Skin epidermis (tissue), 12 donors: Measurements from ENCODE around the gene ISOC2.
A peak's percentile ranks its signal among the peaks of the same experiment; 100 is the strongest.
"Not testable (repeated sequence)": the region's sequence is repeated elsewhere in the genome, so short reads cannot be mapped to it uniquely, and the experiment has no call there.

ENCODE experiments used
- H3K27ac ChIP-seq, 21 experiments: fragments of 200-600 bp; sonication (generic) in 11 of 21; one replicate each; pipeline ENCODE4 v1.5.0; 2020; ENCODE audit warnings: mild to moderate bottlenecking in 3 of 21, inconsistent platforms in 2 of 21, moderate library complexity in 2 of 21
- H3K4me3 ChIP-seq, 7 experiments: fragments of 200-600 bp; sonication (generic) in 2 of 7; one replicate each; pipeline ENCODE4 v1.5.0; 2020; ENCODE audit warnings: inconsistent platforms in 2 of 7, mild to moderate bottlenecking in 2 of 7, moderate library complexity in 1 of 7

Gene ISOC2

DNA sequence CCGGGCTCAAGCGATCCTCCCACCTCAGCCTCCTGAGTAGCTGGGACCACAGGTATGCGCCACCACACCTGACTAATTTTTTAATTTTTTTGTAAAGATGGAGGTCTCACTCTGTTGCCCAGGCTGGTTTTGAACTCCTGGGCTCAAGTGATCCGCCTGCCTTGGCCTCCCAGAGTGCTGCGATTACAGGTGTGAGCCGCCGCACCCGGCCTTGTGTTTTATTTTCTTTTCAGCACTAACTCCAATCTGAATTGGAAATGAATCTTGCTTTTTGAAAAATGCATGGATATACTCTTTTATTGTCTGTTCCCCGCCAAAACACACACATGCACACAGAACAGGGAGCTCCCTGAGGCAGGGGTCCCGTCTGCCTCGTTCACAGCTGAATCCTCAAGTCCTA, 1.3 kb upstream of the ISOC2 start:
- Histone ChIP-seq H3K27ac (no peak overlapping the region), H3K4me3 (no peak overlapping the region)

DNA sequence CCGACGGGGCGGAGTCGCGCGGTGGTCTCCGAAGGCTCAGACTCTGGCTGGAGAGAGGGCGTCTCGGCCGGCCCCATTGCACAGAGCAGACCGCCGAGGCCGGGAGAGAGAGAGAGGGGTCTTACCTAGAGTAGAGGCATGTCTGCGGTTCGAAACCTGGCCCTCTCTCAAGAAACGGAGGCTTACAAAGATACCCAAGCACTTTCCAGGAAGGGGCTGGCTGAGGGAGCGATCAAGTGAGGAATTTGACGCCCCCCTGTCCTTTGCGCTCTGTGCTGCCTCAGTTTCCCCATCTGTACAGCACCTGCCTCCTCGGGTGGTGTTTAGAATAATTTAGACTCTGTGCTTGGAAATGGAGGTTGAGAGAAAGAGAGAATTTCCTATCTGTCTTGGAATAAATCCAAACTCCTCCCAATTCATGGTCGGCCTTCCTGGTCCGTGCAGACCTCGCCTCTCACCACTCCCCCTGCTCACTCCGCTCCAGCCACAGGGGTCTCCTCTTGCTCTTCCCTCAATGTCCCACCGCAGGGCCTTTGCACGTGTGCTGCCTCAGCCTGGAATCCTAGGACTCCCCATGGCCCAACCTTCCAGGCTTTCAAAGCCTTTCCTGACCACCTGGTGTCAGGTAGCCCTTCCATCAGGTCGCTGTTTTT, 658 bp upstream of the ISOC2 start:
- peak overlapping the region in 20 of 21 experiments; percentile 72 to 94 (median 84) for H3K27ac ChIP-seq
- H3K4me3 ChIP-seq, result peak overlapping the region; percentile 44 to 93 (median 79)

DNA sequence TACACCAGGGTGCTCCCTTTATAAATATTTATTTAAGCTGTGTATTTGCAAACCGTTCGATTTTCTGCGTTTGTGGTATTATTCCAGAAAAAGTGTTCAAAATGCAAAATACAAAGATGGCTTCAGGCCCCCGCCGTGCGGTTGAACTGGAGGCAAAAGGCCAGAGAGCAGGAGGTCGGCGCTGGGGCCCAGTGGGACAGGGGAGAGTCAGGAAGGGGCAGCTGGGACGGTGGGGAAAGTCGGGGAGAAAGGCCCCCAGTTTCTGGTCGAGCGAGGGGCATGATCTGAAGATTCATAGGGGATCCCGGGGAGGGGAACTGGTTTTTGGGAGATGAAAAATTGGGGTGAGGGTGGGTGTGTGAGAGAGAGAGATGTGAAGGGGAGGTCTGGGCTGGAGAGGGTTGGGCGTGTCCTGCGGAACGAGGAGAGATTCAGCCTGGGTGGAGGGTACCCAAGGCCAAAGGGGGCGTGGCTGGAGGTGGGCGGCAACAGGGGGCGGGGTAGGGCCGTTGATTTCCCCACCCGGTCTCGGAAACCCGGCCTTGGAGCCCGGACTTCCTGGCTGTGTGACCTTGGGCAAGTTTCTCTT, 678 bp downstream of the ISOC2 start:
- Histone ChIP-seq H3K27ac (peak overlapping the region; percentile 54 to 94 (median 85)), H3K4me3 (peak overlapping the region; percentile 53 to 93 (median 86))

DNA sequence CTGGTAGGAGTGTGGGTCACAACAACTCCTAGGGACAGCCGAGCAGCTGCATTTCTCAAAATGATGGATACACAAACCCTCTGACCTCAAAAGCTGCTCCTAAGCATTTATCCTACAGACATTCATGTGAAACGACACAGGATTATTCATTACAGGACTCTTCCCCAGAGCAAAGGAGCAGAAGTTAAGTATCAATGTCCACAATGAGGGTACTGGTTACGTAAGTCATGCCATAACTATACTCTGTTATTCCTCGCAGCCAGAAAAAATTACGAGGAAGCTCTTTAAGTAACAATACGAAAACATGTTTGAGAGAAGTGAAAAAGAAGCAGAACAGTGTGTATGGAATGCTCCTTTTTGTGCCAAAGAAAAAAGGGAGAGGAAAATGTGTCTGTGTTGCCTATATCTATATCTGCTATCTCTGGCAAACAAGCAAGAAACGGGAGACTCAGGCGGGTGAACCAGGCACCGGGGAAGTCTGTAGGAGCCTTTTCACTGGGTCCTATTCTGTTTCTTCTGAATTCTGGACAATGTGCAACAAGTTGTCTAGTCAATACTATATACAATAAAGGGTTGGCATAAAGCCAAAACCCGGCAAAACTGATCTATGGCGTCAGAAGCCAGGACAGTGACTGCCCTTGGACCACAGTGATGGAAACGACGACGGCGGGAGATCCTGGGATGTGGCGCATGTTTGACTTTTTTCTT, 1.3 kb downstream of the ISOC2 start:
- peak overlapping the region in 4 of 7 experiments; percentile 69 to 93 (median 86) for H3K4me3 ChIP-seq
- peak overlapping the region in 13 of 21 experiments; percentile 27 to 94 (median 85) for H3K27ac ChIP-seq

DNA sequence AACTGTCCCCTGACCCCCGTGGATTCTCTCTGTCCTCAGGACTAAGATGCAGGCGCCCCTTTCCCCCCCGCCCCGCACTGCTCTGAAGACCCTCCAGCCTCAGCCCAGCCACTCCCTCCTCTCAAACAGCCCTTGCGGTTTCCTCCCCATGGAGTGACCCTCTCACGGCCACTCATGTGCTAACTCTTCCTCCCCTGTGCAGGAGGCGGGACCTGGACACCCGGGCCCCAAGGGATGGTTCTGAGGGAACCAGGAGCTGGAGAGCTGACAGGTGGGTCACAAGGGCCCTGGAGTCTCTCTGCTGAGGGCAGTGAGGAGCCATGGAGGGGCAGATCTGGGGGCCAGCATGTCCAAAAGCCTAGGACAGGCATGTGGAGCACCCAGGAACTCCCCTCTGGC, 1.9 kb downstream of the ISOC2 start:
- H3K4me3 ChIP-seq, result no peak overlapping the region
- peak overlapping the region in 8 of 21 experiments; percentile 19 to 94 (median 58) for H3K27ac ChIP-seq

DNA sequence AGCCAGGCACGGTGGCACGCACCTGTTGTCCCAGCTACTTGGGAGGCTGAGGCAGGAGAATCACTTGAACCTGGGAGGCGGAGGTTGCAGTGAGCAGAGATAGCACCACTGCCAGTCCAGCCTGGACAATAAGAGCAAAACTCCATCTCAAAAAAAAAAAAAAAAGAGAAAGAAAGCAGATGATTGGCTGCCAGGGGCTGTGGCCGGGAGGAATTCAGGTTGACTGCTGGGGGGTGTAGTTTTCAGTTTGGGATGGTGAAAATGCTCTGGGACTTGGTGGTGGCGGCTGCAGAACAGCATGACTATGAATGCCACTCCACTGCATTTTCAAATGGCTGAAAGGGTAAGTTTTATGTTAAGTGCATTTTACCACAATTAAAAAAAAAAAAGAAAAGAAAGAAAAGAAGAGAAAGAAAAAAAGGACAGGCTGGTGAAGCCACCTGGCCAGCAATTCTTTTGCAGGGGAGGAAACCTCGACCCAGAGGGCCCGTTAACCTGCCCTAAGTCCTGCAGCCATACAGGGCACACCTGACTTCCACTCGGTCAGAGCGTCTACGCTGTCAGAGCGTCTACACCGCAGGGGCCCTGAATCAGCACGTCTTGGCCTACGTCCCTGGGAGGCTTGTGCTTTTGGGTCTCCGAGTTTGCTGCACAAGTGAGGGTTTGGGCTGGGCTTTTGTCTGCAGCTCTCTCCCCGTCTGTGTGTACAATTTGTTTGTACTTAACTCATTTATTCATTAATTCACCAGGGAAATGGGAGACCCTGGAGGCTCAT, 3.6 kb downstream of the ISOC2 start:
- Histone ChIP-seq H3K27ac (no peak overlapping the region), H3K4me3 (no peak overlapping the region)

DNA sequence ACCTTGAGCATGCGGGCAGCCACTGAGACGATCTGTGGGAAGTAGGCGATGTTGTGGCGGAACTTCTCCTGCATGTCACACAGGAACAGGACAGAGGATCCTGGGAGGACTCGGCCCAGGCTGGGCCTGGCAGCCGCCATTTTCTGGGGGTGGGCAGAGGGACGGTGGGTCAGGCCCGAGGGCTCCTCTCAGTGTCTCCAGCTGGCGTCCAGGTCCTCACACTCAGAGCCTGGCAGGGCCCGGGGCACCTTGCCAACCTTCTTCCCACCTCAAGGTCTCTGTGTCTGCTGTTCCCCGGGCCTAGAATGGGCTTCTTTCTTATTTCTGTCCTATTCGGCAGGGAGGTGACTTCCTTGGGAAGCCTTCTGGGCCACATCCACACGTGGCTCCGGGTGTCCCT, 5.1 kb downstream of the ISOC2 start:
- no peak overlapping the region for H3K27ac ChIP-seq
- no peak overlapping the region for H3K4me3 ChIP-seq

DNA sequence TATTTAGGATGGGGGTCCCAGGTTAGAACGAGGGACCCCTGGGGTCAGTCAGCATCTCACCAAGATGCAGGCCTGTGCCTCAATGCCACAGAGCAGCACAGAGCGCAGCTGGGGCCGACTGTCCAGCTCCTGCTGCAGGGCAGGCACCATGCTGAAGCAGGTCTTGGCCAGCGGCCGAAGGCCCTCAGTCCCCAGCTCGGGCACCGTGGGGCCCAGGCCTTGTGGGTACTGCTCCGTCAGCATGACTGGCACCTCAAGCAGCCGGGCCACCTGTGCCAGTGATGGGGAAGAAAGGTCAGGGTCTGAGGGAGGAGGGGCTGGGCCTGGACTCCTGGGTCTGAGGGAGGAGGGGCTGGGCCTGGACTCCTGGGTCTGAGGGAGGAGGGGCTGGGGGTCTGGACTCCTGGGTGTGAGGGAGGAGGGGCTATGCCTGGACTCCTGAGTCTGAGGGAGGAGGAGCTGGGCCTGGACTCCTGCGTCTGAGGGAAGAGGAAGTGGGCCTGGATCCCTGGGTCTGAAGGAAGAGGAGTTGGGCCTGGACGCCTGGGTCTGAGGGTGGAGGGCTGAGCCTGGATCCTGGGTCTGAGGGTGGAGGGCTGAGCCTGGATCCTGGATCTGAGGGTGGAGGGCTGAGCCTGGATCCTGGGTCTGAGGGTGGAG, 5.7 kb downstream of the ISOC2 start:
- H3K4me3 ChIP-seq, result no peak overlapping the region
- no peak overlapping the region for H3K27ac ChIP-seq

DNA sequence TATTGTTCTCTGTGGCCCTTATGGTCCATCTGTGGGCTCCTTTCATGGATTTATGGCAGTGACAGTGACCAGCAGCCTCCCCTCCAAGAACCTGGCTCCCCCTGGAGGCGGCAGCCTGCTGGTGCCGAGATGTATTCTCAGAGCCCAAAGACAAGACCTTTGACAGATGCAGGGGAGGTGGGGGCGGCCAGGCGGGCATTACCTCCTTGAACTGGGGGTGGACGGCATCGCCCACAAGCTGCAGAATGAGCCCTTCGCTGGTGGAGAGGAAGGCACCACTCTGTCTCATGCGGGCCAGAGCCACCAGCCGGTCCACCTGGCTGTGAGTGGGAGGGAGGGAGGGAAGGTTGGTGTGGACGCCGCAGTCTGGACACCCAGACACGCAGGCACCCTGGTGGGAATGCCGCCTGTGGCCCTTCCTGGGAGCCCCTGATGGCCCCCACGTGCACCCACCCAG, 6.6 kb downstream of the ISOC2 start:
- H3K27ac ChIP-seq, result no peak overlapping the region
- H3K4me3 ChIP-seq, result no peak overlapping the region

DNA sequence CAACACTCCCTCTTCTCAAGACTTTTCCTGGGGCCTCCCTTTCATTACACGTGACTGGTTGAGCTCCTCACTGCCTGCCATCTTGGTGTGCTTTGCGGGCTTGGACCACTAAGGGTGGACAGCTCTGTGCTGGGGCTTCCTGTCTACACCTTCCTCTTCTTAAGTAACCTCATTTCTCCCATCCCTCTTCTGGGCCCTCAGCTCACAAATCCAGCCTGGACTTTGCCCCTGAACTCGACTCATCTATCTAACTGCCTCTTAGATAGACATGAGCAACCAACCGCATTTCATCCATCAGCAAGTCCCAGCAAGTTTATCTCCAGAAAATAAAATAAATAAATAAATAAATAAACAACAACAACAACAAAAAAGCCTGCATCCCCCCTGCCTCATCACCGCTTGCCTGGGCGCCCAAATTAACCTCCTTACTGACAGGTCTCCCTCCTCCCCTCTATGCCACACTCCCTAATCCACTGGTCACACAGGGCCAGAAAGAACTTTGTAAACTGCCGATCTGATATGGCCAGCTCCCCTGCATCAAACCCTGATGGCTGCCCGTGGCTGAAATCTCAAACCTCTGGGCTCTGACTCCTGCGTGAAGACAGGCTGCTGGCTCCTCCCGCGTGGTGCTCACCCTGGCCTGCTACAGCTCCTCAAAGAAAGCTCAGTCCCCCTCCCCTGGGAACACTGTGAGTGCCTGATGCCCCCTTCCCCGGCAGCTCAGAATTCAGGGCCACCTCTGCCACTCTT, 7.8 kb downstream of the ISOC2 start:
- H3K4me3 ChIP-seq, result no peak overlapping the region
- no peak overlapping the region for H3K27ac ChIP-seq

DNA sequence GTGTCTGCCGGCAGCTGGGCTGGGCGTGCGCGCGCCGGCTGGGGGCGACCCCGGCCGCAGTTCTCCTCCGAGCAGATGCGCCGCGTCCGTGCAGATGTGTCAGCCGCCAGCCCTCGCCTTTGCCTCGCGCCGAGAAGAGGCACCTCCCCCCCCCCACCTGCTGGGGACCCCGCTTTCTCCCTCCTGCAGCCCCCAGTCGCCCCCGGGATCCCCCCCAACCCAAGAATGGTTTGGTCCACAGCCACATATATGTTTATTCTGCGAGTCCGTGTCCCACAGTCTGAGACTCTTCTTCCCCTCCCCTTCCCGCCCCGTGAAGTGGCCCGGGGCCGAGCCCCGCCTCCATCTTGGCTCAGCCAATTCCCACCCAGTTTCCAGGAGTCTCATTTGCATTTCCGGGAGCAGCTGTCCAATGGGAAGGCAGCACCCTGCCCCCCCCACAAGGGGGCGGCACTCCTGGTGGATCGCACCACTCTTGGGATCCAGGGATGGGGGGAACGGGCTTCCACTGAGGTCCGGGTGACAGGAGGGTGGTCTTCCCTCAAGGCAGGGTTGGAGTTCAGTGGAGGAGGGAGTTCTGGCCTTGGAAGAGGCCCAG, 8.6 kb downstream of the ISOC2 start:
- H3K27ac ChIP-seq, result no peak overlapping the region
- peak overlapping the region in 3 of 7 experiments; percentile 14 to 23 (median 15) for H3K4me3 ChIP-seq

DNA sequence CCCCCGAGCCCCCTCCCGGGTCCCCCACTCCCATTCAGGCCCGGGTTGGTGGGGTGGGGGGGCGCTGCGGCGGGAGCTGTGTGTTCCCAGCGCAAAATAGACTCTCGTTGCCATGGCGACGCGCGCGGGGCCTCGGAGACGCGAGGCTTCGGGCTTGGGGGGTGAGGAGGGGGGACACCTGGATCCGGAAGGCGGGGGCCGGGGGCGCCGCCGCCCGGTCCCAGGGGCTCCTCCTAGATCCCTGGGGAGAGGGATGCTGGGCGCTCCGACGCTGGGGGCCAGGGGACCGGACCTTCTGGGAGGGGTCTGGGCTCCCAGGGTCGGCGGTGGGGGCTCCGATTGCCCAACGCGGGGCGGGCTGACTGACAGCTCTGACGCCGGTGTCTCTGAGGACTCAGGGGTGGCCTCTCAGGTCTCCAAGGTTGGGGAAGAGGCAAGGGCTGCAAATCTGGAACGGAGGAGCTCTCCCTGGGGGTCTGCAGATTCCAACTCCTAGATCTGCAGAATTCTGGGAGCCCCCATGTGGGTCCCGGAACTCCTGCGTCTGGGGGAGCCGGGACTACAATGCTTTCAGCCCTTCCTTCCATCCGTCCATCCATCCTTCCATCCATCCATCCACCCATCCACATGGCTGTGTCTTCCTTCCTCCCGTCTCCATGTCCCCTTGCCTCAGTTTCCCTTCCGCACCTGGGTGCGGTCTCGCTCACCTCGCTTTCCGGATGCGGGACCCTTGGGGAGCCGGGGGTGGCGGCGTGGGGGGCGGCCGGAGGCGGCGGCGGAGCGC, 9.3 kb downstream of the ISOC2 start:
- peak overlapping the region in 3 of 7 experiments; percentile 14 to 23 (median 15) for H3K4me3 ChIP-seq
- no peak overlapping the region for H3K27ac ChIP-seq

DNA sequence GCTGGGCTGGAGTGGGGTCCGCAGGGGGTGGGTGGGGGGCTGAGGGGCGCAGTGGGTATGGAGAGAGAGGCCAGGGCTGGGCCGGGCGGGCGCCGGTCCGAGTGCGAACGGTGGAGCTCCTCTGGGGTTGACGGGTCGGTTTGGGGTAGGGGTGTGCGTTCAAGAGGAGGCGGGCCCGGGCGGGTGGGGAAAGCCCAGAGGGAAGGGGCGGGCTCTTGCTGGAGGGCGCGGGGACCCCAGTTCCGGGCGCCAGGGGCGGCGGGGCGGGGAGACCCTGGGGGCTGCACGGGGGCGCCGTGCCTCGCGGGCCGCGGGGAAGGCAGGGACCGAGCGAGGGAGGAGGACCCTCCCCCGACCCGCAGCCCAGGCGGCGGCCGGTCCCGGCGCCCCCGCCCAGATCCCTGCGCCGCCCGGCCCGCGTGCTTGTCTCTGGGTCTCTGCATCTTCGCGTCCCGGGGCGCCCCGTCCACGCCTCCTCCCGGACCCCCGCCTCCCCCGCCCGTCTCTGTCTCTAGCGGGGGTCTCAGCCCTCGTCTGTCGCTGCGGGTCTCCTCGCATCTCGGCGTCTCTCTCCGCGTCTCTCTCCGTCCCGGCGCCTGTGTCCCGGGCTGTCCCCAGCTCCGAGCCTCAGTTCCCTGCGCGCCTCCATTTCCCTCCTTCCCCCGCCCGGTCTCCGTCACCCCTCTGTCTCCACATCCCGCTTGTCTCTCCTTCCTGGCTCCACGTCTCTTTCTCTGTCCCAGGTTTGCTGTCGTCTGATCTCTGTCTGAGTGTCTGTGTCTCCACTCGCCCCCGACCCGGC, 10.1 kb downstream of the ISOC2 start:
- Histone ChIP-seq H3K4me3 (peak overlapping the region in 2 of 7 experiments; percentile 5 to 23), H3K27ac (no peak overlapping the region)

DNA sequence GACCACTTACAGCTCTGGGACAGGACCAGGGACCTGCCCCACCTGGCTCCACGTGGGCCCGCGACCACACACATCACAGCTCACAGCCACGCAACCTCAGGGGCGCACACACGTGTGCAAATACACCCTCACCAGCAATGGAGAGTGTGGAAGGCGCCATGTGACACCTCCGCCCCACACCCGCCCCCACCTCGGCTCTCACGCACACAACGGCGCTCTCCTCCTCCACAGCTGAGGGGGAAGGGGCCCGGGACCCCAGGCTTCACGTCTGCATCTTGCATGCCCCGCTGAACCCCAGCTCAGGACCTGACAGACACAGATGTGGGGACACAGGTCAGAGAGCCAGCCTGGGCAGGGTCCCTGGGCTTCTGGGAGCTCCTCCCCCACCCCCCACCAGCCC, 12.0 kb downstream of the ISOC2 start:
- H3K4me3 ChIP-seq, result no peak overlapping the region

DNA sequence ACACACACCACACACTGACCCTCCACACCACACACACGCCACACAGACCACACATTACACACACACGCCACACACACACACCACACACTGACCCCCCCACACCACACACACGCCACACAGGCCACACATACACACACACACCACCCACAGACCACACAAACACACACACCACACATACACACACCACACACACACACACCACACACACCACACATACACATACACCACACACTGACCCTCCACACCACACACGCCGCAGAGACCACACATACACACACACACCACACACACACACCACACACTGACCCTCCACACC, 13.3 kb downstream of the ISOC2 start:
- not testable (repeated sequence) for H3K27ac ChIP-seq, H3K4me3 ChIP-seq

More for the DNA sequence above, 12.0 kb downstream of the ISOC2 start:
- no peak overlapping the region for H3K27ac ChIP-seq

DNA sequence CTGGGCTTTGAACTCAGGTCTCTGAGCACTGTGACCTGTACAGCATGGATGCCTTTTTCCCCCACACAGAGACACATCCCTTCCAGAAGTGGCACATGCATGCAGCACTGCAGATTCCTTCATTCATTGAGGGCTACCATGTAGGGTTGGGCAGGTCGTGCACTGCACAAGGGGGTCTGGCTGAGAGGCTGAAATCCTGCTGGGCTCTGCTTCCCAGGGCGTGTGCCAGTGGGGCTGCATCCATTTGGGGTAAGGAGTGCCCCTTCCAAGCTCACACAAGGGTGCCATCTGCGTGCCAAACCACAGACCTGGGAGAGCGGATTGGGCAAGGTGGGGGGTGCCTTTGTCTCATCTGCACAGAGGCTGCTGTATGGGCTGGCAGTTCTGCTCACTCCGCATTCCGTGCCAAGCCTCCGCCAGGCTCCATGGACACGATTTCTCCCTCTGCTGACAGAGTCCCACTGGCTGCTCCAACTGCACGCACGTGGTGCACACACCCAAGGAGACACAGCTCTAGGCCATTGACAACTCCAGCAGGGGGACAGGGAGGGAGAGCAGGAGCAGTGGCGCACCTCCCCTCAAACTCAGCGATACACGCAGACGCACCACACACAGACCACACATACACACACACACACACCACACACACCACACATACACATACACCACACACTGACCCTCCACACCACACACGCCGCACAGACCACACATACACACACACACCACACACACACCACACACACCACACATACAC, 13.8 kb downstream of the ISOC2 start:
- Histone ChIP-seq H3K4me3 (no peak overlapping the region), H3K27ac (no peak overlapping the region)
